MCF 10A (cell line): ENCODE data around the gene ACACA. TPM values are rescaled to one million over a fixed set of nuclear protein-coding genes. Genes with fewer than 3 reads are reported as not detected.

Experiments used
- BruUV-seq: library from RNA; stranded (reverse); fragments of 400-500 nt; replicated peaks from 2 replicates; lab custom pipeline; 2021; lab: Mats Ljungman, UMichigan
- CTCF ChIA-PET: fragments of 300-600 bp; sonication (Branson Sonifier 250); formaldehyde crosslinking; extraction: SDS; loops from one replicate; lab custom pipeline; 2021; ENCODE audit warnings: antibody characterized with exemption, inconsistent platforms; lab: Yijun Ruan, JAX
- POLR2A ChIA-PET: fragments of 300-600, 350-650 bp; sonication (Branson Sonifier 250); formaldehyde crosslinking; extraction: SDS; loops from one replicate; lab custom pipeline; 2020; ENCODE audit warnings: antibody characterized with exemption, inconsistent platforms; lab: Yijun Ruan, JAX
- DNase-seq: peaks from one replicate; pipeline ENCODE4 v3.0.0-alpha.2; 2018; ENCODE audit not compliant: unreplicated experiment
- H3K27ac Mint-ChIP-seq: one replicate; pipeline ENCODE4 v1.8.0; 2022; ENCODE audit warnings: mild to moderate bottlenecking, low read depth, mixed read lengths; ENCODE audit not compliant: unreplicated experiment
- H3K27me3 Mint-ChIP-seq: one replicate; pipeline ENCODE4 v1.8.0; 2022; ENCODE audit warnings: mixed read lengths; ENCODE audit not compliant: insufficient read depth, unreplicated experiment
- H3K36me3 Mint-ChIP-seq: one replicate; pipeline ENCODE4 v1.8.0; 2022; ENCODE audit warnings: mild to moderate bottlenecking, moderate library complexity, mixed read lengths; ENCODE audit not compliant: insufficient read depth, unreplicated experiment
- H3K4me1 Mint-ChIP-seq: one replicate; pipeline ENCODE4 v1.8.0; 2022; ENCODE audit warnings: mixed read lengths; ENCODE audit not compliant: insufficient read depth, unreplicated experiment
- H3K4me3 Mint-ChIP-seq: one replicate; pipeline ENCODE4 v1.8.0; 2022; ENCODE audit warnings: mild to moderate bottlenecking, moderate library complexity, mixed read lengths; ENCODE audit not compliant: unreplicated experiment
- H3K9me3 Mint-ChIP-seq: one replicate; pipeline ENCODE4 v1.8.0; 2022; ENCODE audit warnings: mixed read lengths; ENCODE audit not compliant: unreplicated experiment
- CTCF ChIP-seq: fragments of 200-600 bp; IDR thresholded peaks from one replicate; pipeline ENCODE4 v1.8.0; 2022; ENCODE audit warnings: antibody characterized with exemption, mild to moderate bottlenecking; ENCODE audit not compliant: unreplicated experiment
- intact Hi-C: fragments of 100-400 bp; cut with micrococcal nuclease; formaldehyde crosslinking; loops from 2 replicates; pipeline ENCODE4 v1.14.1; 2022
- total RNA-seq: library from RNA; stranded (reverse); gene quantifications from 2 replicates; pipeline ENCODE4 v1.2.3, GENCODE V29; 2022

ACACA gene
- total RNA-seq, 1 experiment from 2014 or later = 100 TPM

GRCh38 chr17:37090941-37091340 is 315.7 kb downstream of the ACACA start:
- intact Hi-C loops = no loop called here
- ChIA-PET POLR2A (interaction anchor here (0.8 kb wide), 1 partner anchor 8 kb away, joined by 3 read pairs; no protein-coding TSS in a partner anchor), CTCF (interaction anchor here (0.8 kb wide), 1 partner anchor 282 kb away, joined by 4 read pairs; no protein-coding TSS in a partner anchor)
- Mint-ChIP-seq H3K4me3 (no peak overlapping the region), H3K27ac (peak overlapping the region; percentile 14), H3K36me3 (peaks cover 83% of the 10 kb centered on the region), H3K4me1 (no peaks in the 10 kb centered on the region), H3K9me3 (no peaks in the 10 kb centered on the region), H3K27me3 (no peaks in the 10 kb centered on the region)
- no TSS peak for BruUV-seq
- TF ChIP-seq CTCF = no peak
- DNase-seq = no peak

DNA sequence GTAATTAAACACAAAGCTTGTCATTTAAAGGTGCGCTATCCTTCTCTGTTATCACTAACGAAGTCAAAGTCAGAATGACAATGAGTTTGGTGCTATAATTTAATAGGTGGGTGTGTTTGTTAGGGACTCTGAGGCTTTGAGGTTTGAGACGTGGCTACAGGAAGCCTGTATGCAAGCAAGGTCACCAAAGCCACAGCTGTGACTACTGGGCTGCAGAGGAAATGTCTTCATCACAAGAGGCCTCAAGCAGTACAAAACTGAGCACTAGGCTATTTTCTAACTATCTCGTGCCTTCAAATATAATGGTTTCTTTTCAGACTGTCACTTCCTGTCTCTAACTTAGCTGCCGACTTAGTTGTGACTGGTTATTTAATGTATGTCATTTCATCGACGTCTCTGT is 316.7 kb downstream of the ACACA start:
- Mint-ChIP-seq H3K27ac (no peak overlapping the region), H3K4me1 (no peaks in the 10 kb centered on the region), H3K27me3 (no peaks in the 10 kb centered on the region), H3K9me3 (no peaks in the 10 kb centered on the region), H3K4me3 (no peak overlapping the region), H3K36me3 (peaks cover 84% of the 10 kb centered on the region)
- ChIA-PET POLR2A (no interaction called here), CTCF (interaction anchor here (0.8 to 1.7 kb wide), 2 partner anchors 42 to 604 kb away, joined by 4 read pairs; no protein-coding TSS in a partner anchor)
- no TSS peak for BruUV-seq
- intact Hi-C loops = no loop called here
- TF ChIP-seq CTCF = no peak
- DNase-seq = no peak

DNA sequence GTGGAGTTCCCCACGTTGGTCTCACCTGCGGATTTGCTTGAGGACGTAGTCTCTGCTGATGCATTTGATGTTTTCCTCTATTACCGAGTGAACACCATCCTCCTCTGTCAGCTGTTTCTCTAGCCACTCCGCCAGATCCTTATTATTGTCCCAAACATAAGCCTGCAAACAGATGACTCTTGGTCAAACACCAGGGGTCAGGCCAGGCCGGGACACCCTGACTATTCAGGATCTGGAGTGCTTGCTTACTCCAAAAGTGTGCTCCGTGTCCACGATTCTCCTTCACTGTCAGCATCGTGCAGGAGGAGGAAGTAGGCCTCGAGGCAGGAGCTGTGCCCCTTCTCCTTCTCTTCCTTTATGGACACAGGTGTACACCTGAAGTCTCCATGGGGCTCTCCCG is 317.7 kb downstream of the ACACA start:
- no peak for TF ChIP-seq CTCF
- CTCF ChIA-PET = interaction anchor here (1.0 to 1.7 kb wide), 2 partner anchors 41 to 459 kb away, joined by 3 to 4 read pairs; no protein-coding TSS in a partner anchor
- intact Hi-C loops = no loop called here
- Mint-ChIP-seq H3K9me3 (no peaks in the 10 kb centered on the region), H3K4me3 (no peak overlapping the region), H3K4me1 (no peaks in the 10 kb centered on the region), H3K27ac (no peak overlapping the region), H3K36me3 (peaks cover 78% of the 10 kb centered on the region), H3K27me3 (no peaks in the 10 kb centered on the region)
- POLR2A ChIA-PET = interaction anchor here (1.0 to 1.2 kb wide), 2 partner anchors 21 to 488 kb away, joined by 3 read pairs; partner anchors contain the start of gene MRM1
- no TSS peak for BruUV-seq
- no peak for DNase-seq

DNA sequence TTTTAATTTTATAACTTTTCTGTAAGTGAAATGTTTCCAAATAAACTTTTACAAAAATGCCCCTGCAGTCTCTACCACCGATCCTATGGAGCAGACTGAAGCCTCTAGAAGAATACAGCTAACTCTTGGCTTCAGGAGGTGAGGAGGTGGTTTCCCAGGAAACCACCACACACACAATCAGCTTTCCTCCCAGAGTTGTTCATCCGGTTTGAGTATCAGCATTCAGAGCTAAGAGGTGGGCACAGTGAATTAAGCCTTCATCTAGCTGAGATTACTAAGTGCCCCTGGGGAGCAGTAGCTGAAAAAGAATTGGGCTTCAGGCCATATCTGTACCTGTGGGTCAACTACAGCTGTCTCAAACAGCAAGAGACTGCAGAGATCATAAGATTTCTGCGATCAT is 318.2 kb downstream of the ACACA start:
- POLR2A ChIA-PET = interaction anchor here (1.0 to 1.2 kb wide), 2 partner anchors 21 to 487 kb away, joined by 3 read pairs; partner anchors contain the start of gene MRM1
- H3K4me1 Mint-ChIP-seq = no peaks in the 10 kb centered on the region
- BruUV-seq = no TSS peak
- CTCF ChIA-PET = interaction anchor here (1.0 kb wide), 1 partner anchor 459 kb away, joined by 3 read pairs; no protein-coding TSS in a partner anchor
- H3K9me3 Mint-ChIP-seq = no peaks in the 10 kb centered on the region
- H3K27ac Mint-ChIP-seq = no peak overlapping the region
- no peak for DNase-seq
- H3K4me3 Mint-ChIP-seq = no peak overlapping the region
- no peaks in the 10 kb centered on the region for H3K27me3 Mint-ChIP-seq
- intact Hi-C loops = no loop called here
- TF ChIP-seq CTCF = no peak
- H3K36me3 Mint-ChIP-seq = peaks cover 74% of the 10 kb centered on the region
